NOMO-1 (cell line): ENCODE results near the gene KCNK7.
A peak's percentile ranks its signal among the peaks of the same experiment; 100 is the strongest.
"Not testable (repeated sequence)": the region's sequence is repeated elsewhere in the genome, so short reads cannot be mapped to it uniquely, and the experiment has no call there.

Experiments used
- DNase-seq, 2 experiments: peaks; one replicate each; lab custom pipeline; 2025; ENCODE audit not compliant: unreplicated experiment in 2 of 2; lab: John Stamatoyannopoulos, UW

KCNK7 gene, protein sequence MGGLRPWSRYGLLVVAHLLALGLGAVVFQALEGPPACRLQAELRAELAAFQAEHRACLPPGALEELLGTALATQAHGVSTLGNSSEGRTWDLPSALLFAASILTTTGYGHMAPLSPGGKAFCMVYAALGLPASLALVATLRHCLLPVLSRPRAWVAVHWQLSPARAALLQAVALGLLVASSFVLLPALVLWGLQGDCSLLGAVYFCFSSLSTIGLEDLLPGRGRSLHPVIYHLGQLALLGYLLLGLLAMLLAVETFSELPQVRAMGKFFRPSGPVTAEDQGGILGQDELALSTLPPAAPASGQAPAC

DNA sequence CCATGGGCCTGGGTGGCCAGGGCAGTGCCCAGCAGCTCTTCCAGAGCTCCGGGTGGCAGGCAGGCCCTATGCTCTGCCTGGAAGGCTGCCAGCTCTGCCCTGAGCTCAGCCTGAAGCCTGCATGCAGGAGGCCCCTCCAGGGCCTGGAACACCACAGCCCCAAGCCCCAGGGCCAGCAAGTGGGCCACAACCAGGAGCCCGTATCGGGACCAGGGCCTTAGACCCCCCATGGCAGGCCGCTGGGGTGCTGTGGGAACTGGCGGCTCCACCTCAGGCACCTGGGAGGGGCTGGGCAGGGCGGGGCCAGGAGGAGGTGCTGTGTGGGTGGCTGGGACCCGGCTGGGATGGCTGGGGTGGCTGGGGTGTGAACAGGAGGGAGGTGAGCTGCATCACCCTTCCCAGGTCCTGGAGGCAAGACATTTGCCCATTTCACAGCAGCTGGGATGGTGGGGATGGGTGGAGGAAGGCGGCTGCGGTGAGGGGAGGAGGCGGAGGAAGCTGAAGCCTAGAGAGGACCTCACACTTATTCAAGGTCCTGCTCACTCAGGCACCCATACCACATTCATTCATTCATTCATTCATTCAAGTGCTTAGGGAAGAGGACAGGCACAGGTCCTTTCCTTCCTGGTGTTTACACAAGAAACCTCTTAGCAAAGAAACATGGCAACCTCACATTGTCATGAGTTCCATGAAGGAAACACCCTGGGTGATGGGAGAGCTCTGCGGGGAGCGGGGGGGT is at the start of gene KCNK7:
TSS of gene KCNK7 (minus strand) at position 258 of the 739 bp plus-strand sequence. CDS start at position 230, 28 bp downstream.
- no peak for DNase-seq

DNA sequence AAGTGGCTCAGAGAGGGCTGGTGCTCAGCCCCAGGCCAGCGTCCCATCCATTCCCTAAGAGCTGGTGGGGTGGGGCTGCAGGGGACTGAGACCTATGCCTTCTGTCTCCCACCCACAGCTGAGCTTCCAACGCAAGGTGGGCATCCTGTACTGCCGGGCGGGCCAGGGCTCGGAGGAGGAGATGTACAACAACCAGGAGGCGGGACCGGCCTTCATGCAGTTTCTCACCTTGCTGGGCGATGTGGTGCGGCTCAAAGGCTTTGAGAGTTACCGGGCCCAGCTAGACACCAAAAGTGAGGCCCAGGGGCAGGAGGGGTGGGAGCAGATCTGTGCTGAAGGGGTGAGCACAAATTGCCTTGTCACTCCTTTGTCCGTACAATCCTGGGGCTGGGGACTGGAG is 49.2 kb upstream of the KCNK7 start:
- no peak for DNase-seq

DNA sequence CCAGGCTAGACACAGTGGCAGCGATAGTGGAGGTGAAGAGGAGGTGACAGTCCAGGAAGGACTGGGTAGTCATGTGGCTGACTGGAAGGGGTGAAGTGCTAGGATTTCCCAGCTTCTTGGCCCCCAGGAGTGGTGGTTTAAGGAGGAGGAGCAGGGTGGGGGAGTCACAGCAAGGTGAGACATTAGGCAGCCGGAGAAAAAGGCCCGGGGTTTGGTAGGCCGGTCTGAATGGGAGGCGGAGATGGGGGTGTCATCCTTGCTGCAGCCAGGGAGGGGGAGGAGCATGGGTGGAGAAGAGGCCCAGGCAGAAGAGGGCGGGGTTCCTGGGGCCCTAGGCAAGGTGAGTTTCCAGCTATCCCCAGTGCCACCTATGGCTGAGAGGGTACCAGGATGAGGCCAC is 48.4 kb upstream of the KCNK7 start:
- no peak for DNase-seq

DNA sequence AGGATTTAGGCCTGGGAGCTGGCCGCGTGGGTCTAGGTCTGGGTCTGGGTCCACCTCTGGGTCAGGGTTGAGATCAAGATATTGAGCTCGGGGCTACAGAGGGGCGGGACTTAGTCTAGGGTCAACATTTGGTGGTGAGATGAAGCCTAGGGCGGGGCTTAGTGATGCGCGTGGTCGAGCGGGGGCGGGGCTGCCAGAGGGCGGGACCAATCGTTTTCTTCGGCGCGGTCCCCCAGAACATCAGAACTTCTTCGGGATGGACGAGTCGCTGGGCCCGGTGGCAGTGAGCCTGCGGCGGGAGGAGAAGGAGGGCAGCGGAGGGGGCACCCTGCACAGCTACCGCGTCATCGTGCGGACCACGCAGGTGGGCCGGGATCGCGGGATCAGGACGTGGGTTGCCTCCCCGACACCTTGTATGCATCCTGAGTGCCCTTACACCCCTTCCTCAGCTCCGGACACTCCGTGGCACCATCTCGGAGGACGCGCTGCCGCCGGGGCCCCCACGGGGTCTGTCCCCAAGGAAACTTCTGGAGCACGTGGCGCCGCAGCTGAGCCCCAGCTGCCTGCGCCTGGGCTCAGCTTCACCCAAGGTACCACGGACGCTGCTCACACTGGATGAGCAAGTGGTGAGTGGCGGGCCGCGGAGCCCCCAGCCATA is 46.5 kb upstream of the KCNK7 start:
- no peak for DNase-seq

DNA sequence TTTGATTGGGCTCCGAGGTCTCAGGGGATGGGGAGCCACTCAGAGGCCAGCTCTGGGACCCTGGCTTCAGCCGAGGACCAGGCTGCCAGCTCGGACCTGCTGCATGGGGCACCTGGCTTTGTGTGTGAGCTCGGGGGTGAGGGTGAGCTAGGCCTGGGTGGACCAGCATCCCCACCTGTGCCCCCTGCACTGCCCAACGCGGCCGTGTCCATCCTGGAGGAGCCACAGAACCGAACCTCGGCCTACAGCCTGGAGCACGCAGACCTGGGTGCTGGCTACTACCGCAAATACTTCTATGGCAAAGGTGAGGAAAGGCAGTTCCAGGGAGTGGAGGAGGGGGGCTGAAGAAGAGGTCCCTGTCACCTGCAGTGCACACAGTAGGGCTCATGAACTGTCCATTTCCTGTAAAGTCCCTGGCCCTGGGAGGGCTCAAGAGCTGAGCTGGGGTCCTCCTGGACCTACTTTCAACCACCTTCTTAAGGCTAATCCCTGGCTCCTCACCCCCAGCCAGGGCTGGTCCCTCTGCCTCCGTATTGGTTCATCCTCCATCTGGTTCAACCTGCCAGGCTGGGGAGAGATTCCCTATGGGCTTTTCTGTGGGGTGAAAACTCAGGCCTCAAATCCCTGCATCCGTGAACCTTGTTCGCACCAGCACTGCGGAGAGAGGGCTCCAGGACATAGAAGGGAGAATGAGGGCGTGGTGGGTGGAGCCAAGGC is 45.9 kb upstream of the KCNK7 start:
- DNase-seq, result no peak

DNA sequence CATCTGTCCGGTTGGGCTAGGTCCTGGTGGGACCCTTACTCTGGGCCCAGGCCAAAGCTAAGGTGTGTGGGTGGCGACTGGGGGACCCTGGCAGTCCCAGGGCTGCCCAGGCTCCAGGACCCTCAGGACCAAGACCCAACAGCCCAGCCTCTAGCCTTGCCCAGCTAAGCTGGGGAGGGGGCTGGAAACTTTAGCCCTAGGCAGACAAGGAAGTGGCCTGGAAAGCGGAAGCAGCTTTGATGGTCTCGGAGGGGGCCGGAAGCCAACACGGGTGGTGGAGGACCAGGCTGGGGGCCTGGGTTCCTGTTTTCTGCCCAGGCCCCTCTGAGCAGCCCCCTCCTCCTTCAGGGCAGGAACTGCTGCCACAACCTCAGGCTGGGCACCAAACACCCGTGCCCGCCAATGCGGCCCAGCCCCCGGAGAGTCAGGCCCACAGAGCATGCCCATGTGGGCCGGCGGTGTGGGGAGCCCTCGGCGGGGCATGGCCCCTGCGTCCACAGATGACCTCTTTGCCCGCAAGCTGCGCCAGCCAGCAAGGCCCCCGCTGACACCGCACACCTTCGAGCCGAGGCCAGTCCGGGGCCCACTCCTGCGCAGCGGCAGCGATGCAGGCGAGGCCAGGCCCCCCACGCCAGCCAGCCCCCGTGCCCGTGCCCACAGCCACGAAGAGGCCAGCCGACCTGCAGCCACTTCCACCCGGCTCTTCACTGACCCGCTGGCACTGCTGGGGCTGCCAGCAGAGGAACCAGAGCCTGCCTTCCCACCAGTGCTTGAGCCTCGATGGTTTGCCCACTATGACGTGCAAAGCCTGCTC is 45.1 kb upstream of the KCNK7 start:
- peak; percentile 74 to 86 for DNase-seq

DNA sequence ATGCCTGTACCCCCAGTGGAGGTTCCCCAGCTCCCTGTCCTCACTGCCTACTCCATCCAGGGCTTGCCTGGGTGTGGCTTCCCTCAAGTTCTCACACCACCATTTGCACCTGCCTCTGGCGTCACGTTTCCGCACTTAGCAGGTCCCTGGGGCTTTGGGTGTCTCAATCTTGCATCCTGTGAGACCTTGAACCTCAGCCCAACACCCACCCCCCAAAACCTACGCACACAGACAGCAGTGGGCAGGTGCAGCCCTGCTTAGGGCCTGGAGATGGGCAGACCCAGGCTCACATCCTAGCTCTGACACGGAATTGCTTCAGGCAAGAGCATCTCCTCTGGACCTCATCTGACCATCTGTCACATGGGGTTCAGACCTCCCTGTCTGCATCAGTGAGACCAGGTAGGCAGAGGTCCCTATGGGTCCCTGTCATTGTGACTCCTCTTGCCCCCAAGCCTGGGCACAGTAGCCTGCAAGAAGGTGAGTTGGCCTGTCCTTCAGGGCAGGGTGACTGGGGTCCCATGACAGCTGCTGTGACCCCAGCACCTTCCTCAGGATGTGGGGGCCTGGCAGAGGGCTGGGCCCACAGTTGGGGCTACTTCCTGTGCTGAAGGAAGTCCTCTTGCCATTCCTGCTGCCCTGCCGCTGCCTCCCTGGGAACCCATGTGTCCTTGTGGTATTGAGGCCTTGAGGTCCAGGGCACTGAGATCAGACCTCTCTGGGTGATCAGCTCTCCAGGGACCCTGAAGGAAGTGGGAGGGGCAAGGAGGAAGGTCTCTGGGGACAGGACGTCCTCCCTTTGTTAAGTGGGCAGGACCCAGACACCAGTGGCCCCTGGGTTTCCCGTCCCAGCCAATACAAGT is 44.3 kb upstream of the KCNK7 start:
- peak in 1 of 2 experiments; percentile 7 for DNase-seq

DNA sequence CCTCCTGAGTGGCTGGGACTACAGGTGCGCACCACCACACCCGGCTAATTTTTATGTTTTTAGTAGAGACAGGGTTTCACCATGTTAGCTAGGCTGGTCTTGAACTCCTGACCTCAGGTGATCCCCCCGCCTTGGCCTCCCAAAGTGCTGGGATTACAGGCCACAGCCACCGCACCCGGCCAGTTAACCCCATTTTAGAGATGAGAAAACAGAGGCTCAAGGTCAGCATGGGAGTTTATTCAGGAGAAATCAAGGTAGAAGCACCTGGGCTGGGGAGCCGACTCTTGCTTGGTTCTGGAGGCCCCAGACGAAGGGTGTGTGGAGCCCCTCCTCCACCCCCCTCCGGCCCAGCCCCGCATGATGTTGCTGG is 43.6 kb upstream of the KCNK7 start:
- not testable (repeated sequence) for DNase-seq

DNA sequence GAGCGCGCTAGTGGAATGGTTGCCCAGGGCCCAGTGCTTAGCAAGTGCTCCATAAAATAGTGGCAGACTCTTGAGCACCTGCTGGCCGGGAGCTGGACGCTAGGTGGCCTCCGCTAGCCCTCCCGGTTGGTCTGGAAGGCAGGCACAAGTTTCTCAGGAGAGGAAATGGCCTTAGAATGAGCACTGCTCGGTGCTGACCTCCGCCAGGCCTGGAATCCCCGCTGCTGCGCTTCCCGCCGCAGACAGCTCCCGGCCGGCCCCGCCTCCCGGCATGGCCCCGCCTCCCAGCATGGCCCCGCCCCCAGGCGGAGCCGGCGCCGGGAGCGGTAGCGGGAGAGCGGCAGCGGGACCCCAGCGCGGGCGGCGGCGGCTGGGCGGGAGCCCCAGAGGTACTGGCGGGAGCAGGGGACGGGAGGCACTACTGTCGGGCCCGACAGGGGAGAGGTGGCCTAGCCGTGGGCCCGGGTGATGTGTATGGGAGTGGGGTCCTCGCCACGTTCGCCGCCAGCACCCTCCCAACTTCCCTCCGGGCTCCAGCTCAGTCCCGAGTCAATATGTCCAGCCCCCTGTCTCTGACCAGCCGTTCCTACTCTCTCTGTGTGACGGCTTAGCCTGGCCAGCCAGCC is 42.3 kb upstream of the KCNK7 start, which contains the start of gene SIPA1:
TSS of gene SIPA1 (plus strand) at position 308 of the 626 bp plus-strand sequence. CDS start 2,821 bp downstream, outside the sequence.
- DNase-seq, result peak; percentile 39 to 61

DNA sequence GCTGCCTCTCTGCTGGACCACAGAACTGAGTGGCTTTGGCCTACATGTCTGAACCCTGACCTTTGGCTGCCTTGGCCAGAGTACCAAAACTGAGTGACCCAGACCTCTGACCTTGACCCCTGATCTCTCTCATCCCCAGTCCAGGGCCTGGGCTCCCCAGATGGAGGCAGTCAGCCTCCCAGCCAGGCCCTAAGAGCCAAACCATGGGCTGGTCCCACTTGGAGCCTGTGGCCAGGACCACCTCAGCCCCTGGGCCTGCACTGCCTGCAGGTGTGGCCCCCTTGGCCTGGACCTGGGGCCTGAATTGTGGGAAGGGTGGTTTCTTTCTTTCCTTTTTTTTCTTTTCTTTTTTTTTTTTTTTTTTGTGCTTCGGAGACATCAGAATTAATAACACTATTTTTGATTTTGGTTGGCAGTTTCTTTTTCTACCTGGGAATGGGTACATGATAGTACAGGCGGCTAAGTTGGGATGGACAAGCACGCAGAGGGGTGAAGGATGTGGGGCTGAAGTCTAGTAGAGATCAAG is 41.5 kb upstream of the KCNK7 start:
- DNase-seq, result no peak

DNA sequence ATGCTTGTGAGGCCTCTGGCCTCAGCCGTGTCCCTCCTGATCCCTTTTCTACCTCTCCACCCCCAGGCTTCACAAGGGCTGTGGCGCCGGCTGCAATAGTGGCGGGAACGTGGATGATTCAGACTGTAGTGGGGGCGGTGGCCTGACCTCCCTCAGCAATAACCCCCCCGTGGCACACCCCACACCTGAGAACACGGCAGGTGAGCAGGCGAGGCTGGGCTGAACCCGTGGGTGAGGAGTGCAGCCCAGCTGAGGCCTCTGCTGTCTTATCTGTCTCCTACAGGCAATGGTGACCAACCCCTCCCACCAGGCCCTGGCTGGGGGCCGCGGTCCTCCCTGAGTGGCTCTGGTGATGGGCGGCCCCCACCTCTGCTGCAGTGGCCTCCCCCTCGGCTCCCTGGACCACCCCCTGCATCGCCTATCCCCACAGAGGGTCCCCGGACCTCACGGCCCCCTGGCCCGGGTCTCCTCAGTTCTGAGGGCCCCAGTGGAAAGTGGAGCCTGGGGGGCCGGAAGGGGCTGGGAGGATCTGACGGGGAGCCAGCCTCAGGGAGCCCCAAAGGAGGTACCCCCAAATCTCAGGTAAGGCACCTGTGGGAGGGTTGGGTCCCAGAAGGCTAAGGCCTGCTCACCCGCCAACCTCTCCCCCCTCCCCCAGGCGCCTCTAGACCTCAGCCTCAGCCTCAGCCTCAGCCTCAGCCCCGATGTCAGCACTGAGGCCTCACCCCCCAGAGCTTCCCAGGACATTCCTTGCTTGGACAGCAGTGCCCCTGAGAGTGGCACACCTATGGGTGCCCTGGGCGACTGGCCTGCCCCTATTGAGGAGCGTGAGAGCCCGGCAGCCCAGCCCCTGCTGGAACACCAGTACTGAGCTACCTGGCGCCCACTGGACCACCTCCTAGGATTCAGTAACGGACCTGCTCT is 40.8 kb upstream of the KCNK7 start:
- no peak for DNase-seq

DNA sequence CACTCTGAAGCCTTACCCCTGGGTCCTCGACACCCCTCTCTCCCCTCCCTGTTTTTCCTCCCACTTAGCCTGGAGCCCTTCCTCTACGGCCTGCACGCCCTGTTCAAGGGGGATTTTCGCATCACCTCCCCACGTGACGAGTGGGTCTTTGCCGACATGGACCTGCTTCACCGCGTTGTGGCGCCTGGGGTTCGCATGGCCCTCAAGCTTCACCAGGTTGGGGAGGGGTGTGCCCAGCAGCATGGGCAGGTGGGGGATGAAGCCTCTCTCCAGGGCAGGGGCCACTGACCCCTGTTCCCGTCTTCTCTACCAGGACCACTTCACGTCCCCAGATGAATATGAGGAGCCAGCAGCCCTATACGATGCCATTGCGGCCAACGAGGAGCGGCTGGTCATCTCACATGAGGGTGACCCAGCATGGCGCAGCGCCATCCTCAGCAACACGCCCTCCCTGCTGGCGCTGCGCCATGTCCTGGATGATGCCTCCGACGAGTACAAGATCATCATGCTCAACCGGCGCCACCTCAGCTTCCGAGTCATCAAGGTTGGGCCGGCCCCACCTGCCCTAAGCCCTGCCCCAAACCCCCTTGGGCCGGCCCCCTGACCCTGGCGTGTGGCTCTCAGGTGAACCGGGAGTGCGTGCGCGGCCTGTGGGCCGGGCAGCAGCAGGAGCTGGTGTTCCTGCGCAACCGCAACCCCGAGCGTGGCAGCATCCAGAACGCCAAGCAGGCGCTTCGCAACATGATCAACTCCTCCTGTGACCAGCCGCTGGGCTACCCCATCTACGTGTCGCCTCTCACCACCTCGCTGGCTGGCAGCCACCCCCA is 39.5 kb upstream of the KCNK7 start:
- DNase-seq, result no peak

DNA sequence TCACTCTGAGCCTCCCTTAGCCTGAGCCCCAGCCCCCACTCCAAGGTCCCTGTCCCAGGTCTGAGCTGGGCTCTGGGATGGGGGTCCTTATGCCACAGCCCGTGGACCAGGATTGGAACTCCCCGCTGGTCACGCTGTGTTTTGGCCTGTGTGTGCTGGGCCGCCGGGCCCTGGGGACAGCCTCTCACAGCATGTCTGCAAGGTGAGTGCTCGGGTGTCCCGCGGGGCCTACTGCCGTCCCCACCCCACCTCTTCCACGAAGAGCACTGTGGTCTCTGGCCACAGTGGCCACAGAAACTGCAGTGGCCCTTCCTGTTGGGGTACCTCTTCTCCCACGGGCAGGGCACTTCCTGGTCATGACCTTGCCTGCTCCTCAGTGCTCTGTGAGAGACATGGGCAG is 38.8 kb upstream of the KCNK7 start:
- DNase-seq, result no peak

DNA sequence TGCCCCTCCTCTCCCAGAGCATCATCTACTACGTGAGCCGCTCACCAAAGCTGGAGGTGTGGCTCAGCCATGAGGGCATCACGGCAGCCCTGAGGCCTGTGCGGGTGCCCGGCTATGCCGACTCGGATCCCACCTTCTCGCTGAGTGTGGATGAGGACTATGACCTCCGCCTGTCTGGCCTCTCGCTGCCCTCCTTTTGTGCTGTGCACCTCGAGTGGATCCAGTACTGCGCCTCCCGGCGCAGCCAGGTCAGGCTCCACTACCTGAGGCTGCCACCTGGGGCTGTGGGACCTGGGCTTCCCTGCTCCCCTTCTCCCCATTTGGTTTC is 38.5 kb upstream of the KCNK7 start:
- no peak for DNase-seq

DNA sequence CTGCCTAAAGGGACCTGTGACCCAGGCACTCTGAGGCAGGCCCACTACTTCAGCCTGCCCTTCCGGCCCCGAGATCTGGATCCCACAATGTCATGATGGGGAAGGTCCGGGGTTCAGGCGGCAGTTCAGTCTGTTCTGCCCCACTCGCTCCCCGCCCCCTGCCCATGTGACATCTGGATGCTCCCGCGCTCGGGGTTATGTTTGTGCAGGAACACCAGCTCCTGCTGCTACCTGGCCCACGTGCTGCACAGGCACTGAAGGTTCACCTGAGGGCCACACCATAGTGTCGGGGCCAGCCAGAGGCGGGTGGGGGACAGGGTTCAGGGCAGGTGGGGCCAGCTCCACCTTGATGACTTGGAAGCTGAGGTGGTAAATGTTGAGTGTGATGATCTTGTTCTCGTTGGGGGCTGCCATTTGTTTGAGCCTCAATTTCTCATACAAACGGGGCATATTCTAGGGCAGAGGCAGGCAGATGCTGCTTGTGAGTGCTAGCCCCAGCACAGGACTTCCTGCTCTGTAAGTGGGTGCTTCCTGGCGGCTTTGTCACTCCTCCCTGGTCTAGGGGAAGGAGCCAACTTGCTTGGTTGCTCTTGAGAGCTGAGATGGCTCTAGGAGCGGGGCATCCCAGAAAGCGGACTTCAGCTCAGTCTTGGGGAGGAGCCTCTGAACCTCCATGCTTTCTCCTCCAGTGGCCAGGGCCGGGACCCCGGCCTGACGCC is 37.9 kb upstream of the KCNK7 start:
- no peak for DNase-seq

DNA sequence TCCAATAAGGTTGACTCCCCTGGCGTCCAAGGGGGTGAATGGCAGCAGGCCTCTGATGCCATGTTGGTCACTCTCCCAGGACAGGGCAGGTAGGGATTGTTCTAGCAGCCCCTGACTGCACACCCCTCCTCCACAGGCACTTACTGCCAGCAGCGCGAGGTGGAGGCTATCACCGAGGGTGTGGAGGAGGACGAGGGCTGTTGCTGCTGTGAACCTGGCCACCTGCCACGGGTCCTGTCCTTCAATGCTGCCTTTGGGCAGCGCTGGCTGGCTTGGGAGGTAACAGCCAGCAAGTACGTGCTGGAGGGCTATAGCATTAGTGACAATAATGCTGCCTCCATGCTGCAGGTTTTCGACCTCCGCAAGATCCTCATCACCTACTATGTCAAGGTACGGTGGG is 34.6 kb upstream of the KCNK7 start:
- DNase-seq, result no peak
